CMK (cell line): ENCODE measurements around the gene CEP295NL.
A peak's percentile ranks its signal among the peaks of the same experiment; 100 is the strongest.
"Not testable (repeated sequence)": the region's sequence is repeated elsewhere in the genome, so short reads cannot be mapped to it uniquely, and the experiment has no call there.

ENCODE experiments used
- DNase-seq: peaks from one replicate; pipeline ENCODE4 v3.0.0-alpha.2; 2010; ENCODE audit warnings: low read depth

The CEP295NL gene

DNA sequence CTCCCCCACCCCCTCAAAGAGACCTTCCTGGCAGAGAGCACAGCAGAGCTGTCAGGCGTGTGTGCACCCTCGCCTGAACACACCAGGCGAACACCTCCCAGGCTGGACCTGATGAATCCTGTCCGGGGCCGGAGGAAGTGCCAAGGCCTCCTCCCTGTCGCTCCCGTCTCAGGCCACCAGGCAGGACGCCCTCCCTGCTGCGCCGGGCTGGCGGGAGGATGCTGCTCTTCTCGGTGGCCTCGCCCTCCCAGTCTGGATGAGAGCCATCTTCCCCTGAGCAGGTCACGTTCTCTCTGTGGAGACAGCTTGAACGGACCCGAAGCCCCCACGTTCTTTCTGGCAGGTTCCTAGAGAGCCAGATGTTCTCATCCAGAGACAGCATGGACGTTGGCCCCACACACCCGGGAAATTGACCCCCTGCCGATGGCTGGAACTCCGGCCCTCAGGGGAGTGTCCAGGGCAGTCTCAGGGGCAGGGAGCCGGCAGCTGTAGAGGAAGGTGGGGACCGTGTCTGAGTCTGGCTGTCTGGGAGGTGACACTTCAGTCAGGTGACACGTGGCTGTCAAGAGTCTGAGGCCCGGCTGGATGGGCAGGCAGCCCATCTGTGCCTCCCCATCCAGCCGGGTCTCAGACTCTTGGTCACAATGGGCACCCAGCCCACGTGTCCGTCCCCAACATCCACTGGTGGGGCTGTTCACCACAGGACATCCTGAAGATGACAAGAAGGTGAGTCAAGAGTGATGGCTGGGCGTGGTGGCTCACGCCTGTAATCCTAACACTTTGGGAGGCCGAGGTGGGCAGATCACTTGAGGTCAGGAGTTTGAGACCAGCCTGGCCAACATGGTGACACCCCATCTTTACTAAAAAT is 27.1 kb upstream of the CEP295NL start:
- DNase-seq = no peak

DNA sequence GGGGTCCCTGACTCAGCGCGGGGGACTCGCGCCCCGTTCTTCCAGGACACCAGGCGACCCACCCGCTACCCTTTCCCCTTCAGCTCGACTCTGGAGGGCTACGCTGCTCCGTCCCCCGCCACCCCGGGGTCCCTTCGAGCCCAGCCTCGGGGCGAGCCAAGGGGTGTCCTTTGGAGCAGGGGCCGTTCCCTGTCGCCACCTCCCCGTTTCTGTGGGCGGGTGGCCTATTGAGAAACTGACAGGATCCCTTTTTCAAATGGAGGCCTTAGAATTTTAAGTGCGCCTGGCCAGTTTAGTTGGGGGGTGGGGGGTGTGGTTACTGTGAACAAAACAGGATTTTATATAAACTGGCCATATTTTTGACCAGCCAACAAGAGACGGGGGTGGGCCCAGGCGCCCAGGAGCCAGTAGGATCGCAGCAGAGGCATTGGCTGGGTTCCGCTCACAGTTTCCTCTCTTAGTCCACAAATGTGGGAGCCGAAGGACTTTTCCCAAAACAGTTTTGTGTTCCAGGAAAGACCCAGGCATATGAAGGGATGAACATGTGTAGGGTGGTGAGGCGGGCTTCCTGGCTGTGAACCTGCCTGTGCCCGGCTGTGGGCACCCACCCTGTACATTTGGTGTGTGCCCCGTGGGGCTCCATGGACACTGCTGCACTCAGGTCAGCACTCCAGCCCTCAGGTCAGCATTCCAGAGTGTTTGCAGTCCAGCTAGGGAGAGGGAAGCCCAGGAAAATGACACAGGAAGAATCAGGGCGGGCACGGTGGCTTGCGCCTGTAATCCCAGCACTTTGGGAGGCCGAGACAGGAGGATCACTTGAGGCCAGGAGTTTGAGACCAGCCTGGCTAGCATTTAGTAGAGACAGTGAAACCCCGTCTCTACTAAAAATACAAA is 22.9 kb upstream of the CEP295NL start:
- DNase-seq = no peak

DNA sequence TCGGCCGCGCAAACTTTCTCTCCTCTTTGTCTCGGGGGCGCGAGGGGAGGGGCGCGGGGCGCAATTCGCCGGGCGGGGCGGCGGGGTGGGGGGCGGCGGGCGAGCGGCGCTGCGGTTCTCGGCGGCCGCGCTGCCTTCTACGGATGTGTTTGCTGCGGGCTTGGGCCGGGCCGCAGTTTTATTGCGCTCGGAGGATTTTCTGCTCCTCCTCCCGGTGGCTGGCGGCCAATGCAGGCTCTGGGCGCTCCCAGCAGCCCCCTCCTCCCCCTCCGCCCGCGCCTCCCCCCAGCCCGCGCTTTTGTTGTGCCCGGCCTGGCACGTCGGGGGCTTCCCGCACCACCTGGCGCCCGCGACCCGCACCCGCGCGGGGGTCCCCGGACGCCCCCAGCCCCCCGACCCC is 22.2 kb upstream of the CEP295NL start, which contains the start of gene TIMP2:
Gene TIMP2 (minus strand): TSS at position 154 of the 400 bp plus-strand sequence. CDS start 299 bp downstream, outside the sequence.
- DNase-seq = no peak

DNA sequence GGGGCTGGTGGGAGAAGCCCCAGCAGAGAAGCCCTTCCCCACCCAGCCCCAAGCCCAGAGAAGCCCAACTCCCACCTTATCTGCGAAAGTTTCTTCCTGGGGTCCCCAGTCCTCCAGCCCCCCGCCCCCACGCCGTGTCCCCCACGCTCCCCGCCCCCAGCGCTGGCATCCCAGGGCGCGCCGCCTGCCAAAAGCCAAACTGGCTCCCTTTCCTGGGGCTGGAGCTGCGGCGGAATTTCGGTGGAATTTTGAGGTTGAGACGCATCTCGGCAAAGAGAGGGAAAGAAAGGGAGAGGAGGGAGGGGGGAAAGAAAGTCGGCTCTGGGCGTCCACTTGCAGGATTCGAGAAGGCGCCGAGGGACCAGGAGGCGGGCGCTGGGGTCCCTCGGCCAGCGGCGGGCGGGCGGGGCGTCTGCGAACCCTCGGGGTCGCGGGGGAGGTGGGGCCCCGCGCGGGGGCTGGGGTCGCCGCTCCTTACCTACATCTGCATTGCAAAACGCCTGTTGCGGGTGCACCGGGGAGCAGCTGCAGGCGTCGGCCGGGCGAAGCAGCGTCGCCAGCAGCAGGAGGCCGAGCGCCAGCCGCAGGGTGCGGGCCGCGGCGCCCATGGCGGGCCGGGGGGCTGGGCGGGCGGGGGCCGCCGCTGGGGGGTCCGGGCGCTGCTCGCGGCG is 21.6 kb upstream of the CEP295NL start:
- no peak for DNase-seq

DNA sequence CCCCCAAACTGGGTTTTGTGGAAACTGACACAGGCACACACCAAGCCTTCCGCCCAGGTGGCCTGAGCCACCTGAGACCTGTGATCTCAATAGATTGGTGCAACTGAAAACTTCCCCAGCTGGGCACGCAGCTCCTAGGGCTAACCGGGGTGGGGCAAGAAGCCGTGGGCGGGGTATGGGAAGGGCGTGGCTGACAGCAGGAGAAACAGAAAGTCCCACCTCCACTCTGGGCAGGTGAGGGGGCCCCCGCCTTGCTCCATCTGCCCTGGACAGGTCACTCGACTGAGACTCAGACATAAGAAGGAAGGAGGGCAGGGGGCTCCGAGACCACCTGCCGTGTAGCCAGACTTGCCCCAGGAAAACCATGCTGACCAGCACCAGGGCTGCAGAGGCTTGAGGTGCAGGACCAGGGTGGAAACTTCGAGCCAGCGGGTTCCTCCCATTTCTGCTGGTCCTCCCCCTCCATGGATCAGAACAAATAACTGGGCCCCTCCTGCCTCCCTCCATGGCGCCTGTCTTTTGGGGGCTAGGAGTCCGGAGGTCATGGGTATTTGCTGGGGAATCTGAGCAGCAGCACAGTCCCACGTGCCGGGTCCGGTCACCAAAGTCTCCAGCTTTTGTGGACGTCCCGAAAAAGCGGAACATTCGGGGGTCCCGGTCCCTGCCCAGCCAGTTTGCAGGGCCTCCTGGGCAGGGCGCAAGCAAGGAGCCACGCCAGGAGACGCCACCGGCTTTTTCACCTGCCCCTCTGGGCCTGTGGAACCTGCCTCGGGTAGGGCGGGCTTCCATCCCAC is 20.9 kb upstream of the CEP295NL start:
- DNase-seq = no peak

DNA sequence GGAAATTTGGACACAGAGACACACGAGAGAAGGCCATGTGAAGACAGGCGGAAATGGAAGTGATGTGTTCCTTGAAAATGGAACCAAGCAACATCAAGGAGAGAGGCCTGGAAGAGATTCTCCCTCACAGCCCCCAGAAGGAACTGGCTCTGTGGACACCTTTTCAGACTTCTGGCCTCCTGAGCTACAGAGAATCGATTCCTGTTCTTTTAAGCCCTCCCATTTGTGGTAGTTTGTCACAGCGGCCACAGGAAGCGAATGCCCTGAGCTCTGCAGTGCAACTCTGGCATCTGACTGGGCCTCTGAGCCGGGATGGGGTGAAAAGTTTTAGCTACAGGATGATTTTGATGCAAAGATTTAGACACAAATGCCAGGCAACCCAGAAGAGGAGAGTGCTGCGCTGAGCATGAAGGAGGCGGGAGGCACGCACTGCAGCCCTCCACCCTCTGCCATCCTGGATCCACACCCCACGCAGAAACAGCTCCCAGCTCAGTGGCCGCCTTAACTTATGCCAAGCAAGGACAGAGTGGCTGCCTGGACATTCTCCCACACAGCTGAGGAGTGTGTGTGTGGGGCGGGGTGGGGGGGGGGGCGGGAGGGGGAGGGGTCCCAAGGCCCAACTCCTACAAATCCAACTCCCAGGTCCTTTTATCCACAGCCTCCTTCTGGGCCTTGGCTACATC is 20.0 kb upstream of the CEP295NL start:
- DNase-seq = no peak

DNA sequence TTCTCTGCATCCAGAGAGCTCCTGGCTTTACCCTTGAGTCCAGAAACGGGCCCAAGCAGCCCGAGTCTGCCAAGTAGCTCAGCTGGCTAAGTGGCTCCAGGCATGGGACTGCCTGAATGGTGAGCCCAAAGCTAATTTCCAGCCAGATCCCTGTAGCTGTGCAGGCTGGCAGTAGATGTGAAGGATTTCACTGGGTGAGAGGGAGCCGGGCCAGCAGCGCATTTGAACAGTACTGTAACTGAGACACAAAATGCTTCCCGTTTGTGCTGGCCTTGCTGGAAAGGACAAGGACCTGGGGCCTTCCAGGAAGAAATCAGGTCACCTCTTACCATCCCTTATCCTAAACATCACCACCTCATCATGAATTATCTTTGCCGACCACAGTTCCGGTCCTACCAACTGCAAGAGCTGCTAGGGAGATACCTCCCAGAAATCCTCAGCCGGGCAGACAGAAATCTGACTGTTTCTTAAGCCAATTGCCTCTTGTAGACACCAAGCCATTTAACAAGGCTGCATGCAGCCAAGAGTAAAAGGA is 18.5 kb upstream of the CEP295NL start:
- peak; percentile 32 for DNase-seq

DNA sequence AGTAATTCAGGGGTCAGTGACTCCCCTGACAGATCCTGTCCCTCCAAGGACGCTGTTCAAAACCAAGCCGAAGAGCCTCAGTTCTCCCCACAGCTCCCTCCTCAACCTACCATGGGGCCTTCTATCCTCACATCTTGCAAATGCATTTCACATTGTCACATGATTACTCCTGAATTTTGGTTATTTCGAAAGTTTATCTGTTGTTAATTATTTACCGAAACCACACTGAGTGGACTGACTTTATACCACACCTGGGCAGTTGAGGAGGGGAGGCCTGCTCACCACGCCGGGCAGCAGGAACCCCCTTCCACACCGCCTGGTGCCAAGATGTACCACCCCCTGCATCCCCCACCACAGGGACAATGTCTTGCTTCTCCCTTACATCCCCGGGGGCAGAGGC is 17.5 kb upstream of the CEP295NL start:
- DNase-seq = no peak

DNA sequence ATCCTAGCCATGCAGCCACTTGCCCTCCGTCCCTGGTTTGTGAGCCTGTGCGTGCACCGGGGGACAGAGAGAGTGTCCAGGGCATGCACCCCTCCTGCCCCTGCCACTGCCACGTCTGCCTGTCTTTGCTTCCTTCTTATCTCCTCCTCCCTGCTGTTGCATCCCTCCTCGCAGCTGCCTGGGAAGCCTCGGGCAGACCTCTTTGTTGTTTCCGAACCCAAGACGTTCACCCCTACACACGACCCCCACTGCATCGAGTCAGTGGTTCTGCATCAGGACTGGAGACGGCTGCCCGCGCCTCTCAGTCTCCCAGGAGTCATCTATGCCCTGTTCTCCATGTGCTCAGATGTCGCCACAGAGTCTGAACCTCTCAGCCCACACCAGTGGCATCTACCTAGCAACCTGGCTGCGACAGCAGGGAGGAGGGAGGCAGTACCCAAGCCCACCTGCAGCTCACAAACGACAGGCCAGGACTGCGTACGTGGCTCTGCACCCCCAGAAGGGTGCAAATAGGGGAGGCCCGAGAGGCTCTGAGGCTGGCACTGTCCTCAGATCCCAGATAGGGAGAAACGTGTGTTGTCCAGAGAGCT is 17.0 kb upstream of the CEP295NL start:
- DNase-seq = no peak

DNA sequence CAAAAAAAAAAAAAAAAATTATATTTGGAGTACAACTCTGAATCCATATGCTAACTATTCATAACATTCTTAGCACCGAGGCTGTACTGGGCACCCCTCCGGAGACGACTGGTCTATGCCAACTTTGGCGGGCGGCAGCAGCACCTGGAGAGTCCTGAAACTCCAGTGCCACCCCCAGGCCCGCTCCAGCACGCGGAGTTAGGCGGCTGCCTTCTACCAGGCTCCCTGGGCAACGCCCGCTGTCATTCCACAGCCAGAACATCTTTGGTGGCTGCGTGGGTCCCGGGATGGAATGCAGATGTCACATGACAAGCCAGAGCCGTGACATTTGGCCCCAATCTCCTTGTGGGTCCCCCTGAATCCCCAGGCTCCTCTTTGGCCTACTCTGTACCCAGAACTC is 16.0 kb upstream of the CEP295NL start:
- no peak for DNase-seq

DNA sequence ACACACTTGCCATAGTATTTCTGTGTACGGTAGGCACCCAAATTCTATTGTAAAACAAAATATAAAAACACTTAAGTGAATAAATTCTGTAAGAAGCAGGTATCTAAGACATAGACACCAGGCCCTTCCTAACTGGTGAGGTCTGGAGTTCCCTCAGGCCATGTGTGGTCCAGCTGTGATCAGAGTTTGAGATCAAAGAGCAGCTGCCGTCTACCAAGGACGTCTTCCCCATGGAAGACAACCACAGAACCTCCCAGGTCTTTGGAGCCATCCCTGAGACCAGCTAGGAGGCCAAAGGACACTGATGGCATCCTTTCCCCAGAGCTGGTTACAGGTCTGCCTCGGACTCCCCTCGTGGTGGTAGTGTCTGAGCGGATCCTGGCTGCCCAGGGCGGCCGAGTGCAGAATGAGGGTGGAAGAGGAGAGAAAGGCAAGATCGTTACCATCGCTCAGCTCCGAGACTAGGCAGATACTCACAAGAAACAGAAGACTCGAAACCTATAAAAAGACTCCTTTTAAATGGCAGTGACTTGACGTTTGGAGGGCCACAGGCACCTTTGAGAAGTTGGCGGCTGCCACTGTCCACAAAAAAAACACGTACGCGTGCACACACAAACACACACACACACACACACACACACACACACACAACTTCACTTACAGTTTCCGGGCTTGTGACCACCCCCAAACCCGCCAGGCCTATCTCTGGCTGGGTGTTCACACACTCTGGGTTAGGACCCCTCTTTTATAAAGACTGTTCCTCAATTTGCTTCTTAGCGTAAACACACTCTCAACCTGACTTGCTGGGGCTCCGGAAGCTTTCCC is 14.7 kb upstream of the CEP295NL start:
- DNase-seq = no peak

DNA sequence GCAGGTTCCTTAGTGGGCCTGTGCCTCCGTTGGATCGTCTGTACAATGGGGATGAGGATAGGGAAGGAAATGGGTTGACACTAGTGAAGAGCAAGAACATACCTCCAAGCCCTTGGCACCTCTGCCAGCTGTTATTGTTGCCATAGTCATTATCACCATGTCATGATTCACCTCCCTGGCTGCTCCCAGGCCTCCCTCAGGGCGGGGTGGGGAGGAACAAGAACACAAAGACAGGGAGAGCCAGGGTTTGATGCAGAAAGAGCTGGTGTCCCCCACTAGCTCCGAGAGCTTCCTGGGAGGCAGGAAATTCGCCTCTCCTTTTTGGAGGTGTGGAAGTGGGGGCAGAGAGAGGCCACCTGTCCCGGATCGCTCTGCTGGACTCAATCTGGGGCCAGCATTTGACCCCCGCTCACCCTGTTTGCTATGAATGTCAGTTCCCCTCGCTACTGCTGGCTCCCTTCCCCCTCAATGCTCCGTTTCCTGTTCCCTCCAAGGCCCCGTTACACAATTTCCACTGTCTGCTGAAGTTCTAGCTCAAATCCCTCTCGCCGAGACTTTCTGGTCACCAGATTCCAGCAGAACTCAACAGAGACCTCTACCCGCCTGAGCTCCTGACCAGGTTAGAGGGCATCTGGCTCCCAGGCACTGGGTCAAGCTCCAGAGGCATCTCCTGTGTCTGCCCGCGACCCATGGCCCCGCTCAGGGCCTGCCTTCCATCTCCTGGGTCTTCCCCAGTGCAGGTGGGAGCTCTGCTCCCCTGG is 13.1 kb upstream of the CEP295NL start:
- no peak for DNase-seq

DNA sequence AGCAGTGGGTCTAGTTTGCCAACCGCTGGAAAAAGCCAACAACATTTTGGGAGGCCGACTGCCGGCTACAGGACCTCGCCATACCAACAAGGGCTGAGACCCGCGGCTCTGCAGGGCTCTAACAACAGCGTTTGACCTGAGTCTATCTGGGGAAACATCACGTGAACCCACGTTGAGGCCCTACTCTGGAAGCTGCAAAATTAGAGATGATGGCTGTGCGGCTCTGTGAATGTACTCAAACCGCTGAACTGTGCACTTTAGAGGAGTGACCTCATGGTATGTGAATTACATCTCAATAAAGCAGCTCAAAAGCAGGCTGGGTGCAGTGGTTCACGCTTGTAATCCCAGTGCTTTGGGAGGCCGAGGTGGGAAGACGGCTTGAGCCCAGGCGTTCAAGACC is 10.1 kb upstream of the CEP295NL start:
- no peak for DNase-seq

DNA sequence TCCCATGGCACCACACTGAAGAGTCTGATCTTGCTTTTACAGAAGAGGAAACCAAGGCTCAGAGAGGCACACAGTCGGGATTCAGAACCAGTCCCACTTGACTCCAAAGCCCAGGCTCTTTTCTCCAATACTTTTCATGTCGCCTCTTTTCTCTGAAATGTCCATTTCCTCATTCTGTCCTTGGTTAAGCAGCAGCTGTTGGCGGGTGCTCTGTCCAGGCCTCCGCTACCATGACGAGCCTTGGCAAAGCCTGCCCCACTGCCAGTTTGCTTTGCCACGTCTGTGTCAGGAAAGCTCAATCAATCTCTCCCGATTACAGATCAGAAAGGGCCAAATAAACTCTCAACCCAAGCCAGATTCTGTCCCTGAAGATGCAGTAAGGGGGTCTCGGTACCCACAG is 9.1 kb upstream of the CEP295NL start:
- DNase-seq = no peak

DNA sequence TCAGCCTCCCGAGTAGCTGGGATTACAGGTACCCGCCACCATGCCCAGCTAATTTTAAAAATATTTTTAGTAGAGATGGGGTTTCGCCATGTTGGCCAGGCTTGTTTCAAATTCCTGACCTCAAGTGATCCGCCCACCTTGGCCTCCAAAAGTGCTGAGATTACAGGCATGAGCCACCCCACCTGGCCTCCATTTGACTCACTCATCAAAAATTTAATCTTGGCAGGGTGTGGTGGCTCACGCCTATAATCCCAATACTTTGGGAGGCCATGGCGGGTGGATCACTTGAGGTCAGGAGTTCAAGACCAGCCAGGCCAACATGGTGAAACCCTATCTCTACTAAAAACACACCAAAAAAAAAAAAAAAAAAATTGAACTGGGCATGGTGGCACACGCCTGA is 8.5 kb upstream of the CEP295NL start:
- not testable (repeated sequence) for DNase-seq

DNA sequence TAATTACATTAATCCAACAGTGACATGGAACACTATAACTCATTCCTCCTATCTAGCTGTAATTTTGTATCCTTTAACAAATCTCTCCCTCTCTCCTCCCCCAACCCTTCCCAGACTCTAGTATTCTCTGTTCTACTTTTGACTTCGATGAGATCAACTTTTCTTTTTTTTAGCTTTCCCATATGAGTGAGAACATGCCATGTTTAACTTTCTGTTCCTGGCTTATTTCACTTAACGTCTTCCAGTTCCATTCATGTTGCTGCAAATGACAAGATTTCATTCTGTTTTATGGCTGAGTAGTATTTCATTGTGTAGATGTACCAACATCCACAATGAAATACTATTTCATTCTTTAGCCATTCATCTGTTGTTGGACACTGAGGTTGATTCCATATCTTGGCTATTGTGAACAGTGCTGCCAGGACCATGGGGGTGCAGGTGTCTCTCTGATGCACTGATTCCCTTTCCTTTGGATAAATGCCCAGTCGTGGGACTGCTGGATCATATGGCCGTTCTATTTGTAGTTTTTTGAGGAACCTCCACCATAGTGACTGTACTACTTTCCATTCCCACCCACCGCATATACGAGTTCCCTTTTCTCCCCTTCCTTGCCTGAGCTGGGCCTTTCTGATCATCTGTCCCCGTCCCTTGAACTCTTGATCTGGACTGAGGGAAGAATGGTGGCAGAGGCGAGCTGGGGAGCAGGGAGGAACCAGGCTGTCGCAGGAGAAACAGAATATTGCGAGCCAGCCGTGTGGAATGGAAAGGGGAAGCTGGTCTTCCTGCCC is 7.7 kb upstream of the CEP295NL start:
- DNase-seq = no peak

DNA sequence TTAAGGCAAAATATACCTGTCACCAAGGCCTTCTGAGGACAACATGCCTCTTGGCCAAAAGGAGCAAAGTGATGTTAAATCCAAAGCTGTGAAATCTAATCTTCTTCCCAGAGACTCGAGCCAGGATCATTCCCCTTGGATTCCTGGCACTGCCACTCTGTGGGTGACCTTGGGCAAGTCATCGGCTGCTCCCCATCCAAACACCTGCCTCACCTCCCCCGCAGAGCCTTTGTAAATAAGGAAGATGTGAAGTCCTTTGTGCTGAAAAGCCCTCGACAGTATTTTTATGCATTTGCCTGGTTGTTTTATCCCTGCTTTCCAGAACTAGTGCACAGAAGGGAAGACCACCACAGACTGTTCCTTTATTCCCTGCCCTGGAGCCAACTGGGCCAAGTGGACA is 5.4 kb upstream of the CEP295NL start:
- no peak for DNase-seq

DNA sequence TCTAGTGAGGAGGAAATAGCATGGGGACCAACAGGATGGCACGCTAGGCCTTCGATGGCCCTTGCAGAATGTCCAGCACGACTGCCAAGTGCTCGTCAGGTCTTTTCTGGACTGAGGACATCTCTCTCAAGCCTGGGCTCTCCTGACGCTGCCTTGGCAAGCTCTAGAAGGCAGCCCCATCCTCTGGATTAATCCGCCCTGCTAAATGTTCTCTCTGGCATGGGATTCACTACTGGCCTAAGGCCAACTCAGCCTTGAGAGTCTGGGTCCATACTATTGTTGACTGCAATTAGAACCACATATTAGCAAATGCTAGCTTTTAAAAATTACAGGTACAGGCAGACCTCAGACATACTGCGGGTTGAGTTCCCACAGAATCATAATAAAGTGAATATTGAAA is 2.5 kb upstream of the CEP295NL start:
- DNase-seq = no peak
